IMR-90 (cell line): ENCODE results near the gene SIK2. TPM values are rescaled to one million over a fixed set of nuclear protein-coding genes. Genes with fewer than 3 reads are reported as not detected.

Experiments used
- ATAC-seq: fragments of 200-7000 bp; cut with Tn5 transposase; 2 replicates; pipeline ENCODE4 v1.9.1; 2020; ENCODE audit warnings: low read depth, mild to moderate bottlenecking, moderate library complexity
- BruUV-seq: library from RNA; stranded (reverse); fragments of 400-500 nt; replicated peaks from 2 replicates; lab custom pipeline; 2021; lab: Mats Ljungman, UMichigan
- CTCF ChIA-PET: fragments of 300-600 bp; formaldehyde crosslinking; extraction: SDS; loops from one replicate; lab custom pipeline; 2021; ENCODE audit warnings: antibody characterized with exemption; lab: Yijun Ruan, JAX
- POLR2A ChIA-PET: fragments of 300-600 bp; sonication (Branson Sonifier 250); formaldehyde crosslinking; loops from one replicate; lab custom pipeline; 2022; ENCODE audit warnings: antibody characterized with exemption; ENCODE audit not compliant: unreplicated experiment; lab: Charles Lee
- DNase-seq: peaks from one replicate; pipeline ENCODE4 v3.0.0; 2013
- H2AFZ ChIP-seq: replicated peaks from 2 replicates; pipeline ENCODE3; 2013; ENCODE audit warnings: low read length, mild to moderate bottlenecking; ENCODE audit not compliant: poor library complexity
- H2AK5ac ChIP-seq: 2 replicates; pipeline ENCODE4 v1.6.1; 2013; ENCODE audit warnings: low read depth, low read length, inconsistent platforms
- H2AK9ac ChIP-seq: replicated peaks from 2 replicates; pipeline ENCODE3; 2013; ENCODE audit warnings: mild to moderate bottlenecking, low read depth, low read length, moderate library complexity; ENCODE audit not compliant: poor library complexity
- H2BK120ac ChIP-seq: 2 replicates; pipeline ENCODE4 v1.6.1; 2013; ENCODE audit warnings: low read depth, low read length, inconsistent platforms
- H2BK15ac ChIP-seq: 3 replicates; pipeline ENCODE4 v1.6.1; 2013; ENCODE audit warnings: low read depth, low read length, inconsistent platforms
- H2BK20ac ChIP-seq: 2 replicates; pipeline ENCODE4 v1.6.1; 2013; ENCODE audit warnings: low read depth, mild to moderate bottlenecking, inconsistent platforms, low read length, moderate library complexity
- H2BK5ac ChIP-seq: 2 replicates; pipeline ENCODE4 v1.6.1; 2013; ENCODE audit warnings: mild to moderate bottlenecking, low read depth, low read length, inconsistent platforms; ENCODE audit not compliant: poor library complexity, severe bottlenecking
- H3K14ac ChIP-seq: replicated peaks from 2 replicates; pipeline ENCODE4 v1.6.1; 2013; ENCODE audit warnings: low read depth, low read length, inconsistent platforms
- H3K18ac ChIP-seq: 2 replicates; pipeline ENCODE4 v1.6.1; 2013; ENCODE audit warnings: low read depth, low read length, control low read depth
- H3K23ac ChIP-seq: 2 replicates; pipeline ENCODE4 v1.6.1; 2013; ENCODE audit warnings: low read depth, low read length, inconsistent platforms
- H3K27ac ChIP-seq: 2 replicates; pipeline ENCODE4 v1.5.1; 2013; ENCODE audit warnings: mild to moderate bottlenecking, control low read depth, low read length; ENCODE audit not compliant: insufficient read depth
- H3K27me3 ChIP-seq: 2 replicates; pipeline ENCODE4 v1.6.1; 2013; ENCODE audit warnings: low read length; ENCODE audit not compliant: control insufficient read depth, insufficient read depth
- H3K36me3 ChIP-seq: 2 replicates; pipeline ENCODE4 v1.6.1; 2013; ENCODE audit warnings: low read length, mixed read lengths; ENCODE audit not compliant: control insufficient read depth, insufficient read depth
- H3K4ac ChIP-seq: 2 replicates; pipeline ENCODE4 v1.6.1; 2013; ENCODE audit warnings: low read depth, low read length, inconsistent platforms
- H3K4me1 ChIP-seq: 2 replicates; pipeline ENCODE4 v1.6.1; 2013; ENCODE audit warnings: low read length, mixed read lengths; ENCODE audit not compliant: control insufficient read depth, insufficient read depth
- H3K4me2 ChIP-seq: 2 replicates; pipeline ENCODE4 v1.6.1; 2013; ENCODE audit warnings: low read depth, mild to moderate bottlenecking, control low read depth, low read length, moderate library complexity
- H3K4me3 ChIP-seq: 2 replicates; pipeline ENCODE4 v1.5.1; 2013; ENCODE audit warnings: low read depth, mild to moderate bottlenecking, control low read depth, low read length, moderate library complexity; ENCODE audit not compliant: insufficient read depth
- H3K56ac ChIP-seq: 2 replicates; pipeline ENCODE4 v1.6.1; 2013; ENCODE audit warnings: low read length, inconsistent platforms; ENCODE audit not compliant: insufficient read depth; ENCODE audit errors: extremely low read depth
- H3K79me1 ChIP-seq, 2 experiments: 2 replicates each; pipeline ENCODE4 v1.6.1; 2013; ENCODE audit warnings: low read length in 2 of 2, inconsistent platforms in 1 of 2, low read depth in 1 of 2
- H3K9ac ChIP-seq: 2 replicates; pipeline ENCODE4 v1.6.1; 2013; ENCODE audit warnings: low read depth, low read length, control low read depth
- H3K9me1 ChIP-seq: 2 replicates; pipeline ENCODE4 v1.6.1; 2013; ENCODE audit warnings: low read length, inconsistent platforms; ENCODE audit not compliant: insufficient read depth
- H3K9me3 ChIP-seq: 2 replicates; pipeline ENCODE4 v1.6.1; 2013; ENCODE audit warnings: low read length; ENCODE audit not compliant: control insufficient read depth, insufficient read depth
- H4K20me1 ChIP-seq: 2 replicates; pipeline ENCODE4 v1.6.1; 2013; ENCODE audit warnings: low read length, inconsistent platforms; ENCODE audit not compliant: insufficient read depth
- H4K5ac ChIP-seq: 2 replicates; pipeline ENCODE4 v1.6.1; 2013; ENCODE audit warnings: mild to moderate bottlenecking, low read depth, low read length, control low read depth
- H4K8ac ChIP-seq, 2 experiments: 2 replicates each; pipeline ENCODE4 v1.6.1; 2013; ENCODE audit warnings: low read depth in 2 of 2, low read length in 2 of 2, control low read depth in 1 of 2, inconsistent platforms in 1 of 2
- H4K91ac ChIP-seq: 2 replicates; pipeline ENCODE4 v1.6.1; 2013; ENCODE audit warnings: low read depth, low read length, inconsistent platforms; ENCODE audit not compliant: insufficient read depth
- BHLHE40 ChIP-seq: fragments of 150-350 bp; IDR thresholded peaks from 2 replicates; pipeline ENCODE4 v1.6.1; 2016; ENCODE audit warnings: mild to moderate bottlenecking, low read depth, low read length
- CEBPB ChIP-seq: IDR thresholded peaks from 2 replicates; pipeline ENCODE4 v1.6.1; 2012; ENCODE audit warnings: low read depth, low read length, improper control_type of control experiment
- FOS ChIP-seq: fragments of 150-350 bp; IDR thresholded peaks from 2 replicates; pipeline ENCODE4 v1.6.1; 2016; ENCODE audit warnings: low read depth, low read length
- MAFK ChIP-seq: IDR thresholded peaks from 2 replicates; pipeline ENCODE4 v1.6.1; 2012; ENCODE audit warnings: low read depth, low read length, improper control_type of control experiment
- MAZ ChIP-seq: IDR thresholded peaks from 2 replicates; pipeline ENCODE4 v1.6.1; 2012; ENCODE audit warnings: low read depth, mild to moderate bottlenecking, low read length, improper control_type of control experiment, moderate library complexity, borderline replicate concordance
- MXI1 ChIP-seq: IDR thresholded peaks from 2 replicates; pipeline ENCODE4 v1.6.1; 2012; ENCODE audit warnings: low read depth, mild to moderate bottlenecking, low read length, moderate library complexity, borderline replicate concordance
- NFE2L2 ChIP-seq: fragments of 150-350 bp; IDR thresholded peaks from 2 replicates; pipeline ENCODE4 v1.6.1; 2016; ENCODE audit warnings: low read depth, mild to moderate bottlenecking, low read length
- POLR2A ChIP-seq: IDR thresholded peaks from 2 replicates; pipeline ENCODE4 v1.6.1; 2012; ENCODE audit warnings: mild to moderate bottlenecking, low read depth, low read length
- RAD21 ChIP-seq: IDR thresholded peaks from 2 replicates; pipeline ENCODE4 v1.6.1; 2012; ENCODE audit warnings: low read length, improper control_type of control experiment
- RCOR1 ChIP-seq: IDR thresholded peaks from 2 replicates; pipeline ENCODE4 v1.6.1; 2012; ENCODE audit warnings: mild to moderate bottlenecking, low read length, improper control_type of control experiment; ENCODE audit not compliant: insufficient replicate concordance
- RFX5 ChIP-seq: IDR thresholded peaks from 2 replicates; pipeline ENCODE4 v1.8.0; 2012; ENCODE audit warnings: low read depth, mild to moderate bottlenecking, low read length, moderate library complexity
- SMC3 ChIP-seq: fragments of 150-350 bp; IDR thresholded peaks from 2 replicates; pipeline ENCODE4 v1.6.1; 2016; ENCODE audit warnings: low read depth, mild to moderate bottlenecking, antibody characterized with exemption, low read length, moderate library complexity
- WGBS, 2 experiments: methylation state at CpG; one replicate each; pipeline versions ENCODE4 v1.1.5 to v1.1.7; 2013; ENCODE audit warnings: missing lambda C conversion rate in 2 of 2; ENCODE audit not compliant: insufficient read length in 1 of 2; ENCODE audit errors: extremely low coverage in 2 of 2; 5-methylcytosine and 5-hydroxymethylcytosine counted together
- dilution Hi-C: fragments of 300-500 bp; cut with HindIII; formaldehyde crosslinking; loops from one replicate; pipeline ENCODE4 v1.14.3; 2018; ENCODE audit warnings: low sequenced_read_pairs; ENCODE audit not compliant: unreplicated experiment
- in situ Hi-C: fragments of 300-500 bp; cut with MboI; formaldehyde crosslinking; loops from 3 replicates; pipeline ENCODE4 v1.14.3; 2019; ENCODE audit warnings: low sequenced_read_pairs, inconsistent platforms, mixed read lengths
- intact Hi-C: fragments of 100-400 bp; cut with micrococcal nuclease; formaldehyde crosslinking; loops from 2 replicates; pipeline ENCODE4 v1.10.0; 2022
- polyA plus RNA-seq, 3 experiments: library from polyadenylated mRNA; depleted of rRNA; stranded (reverse); fragments of >200 nt; gene quantifications; 2 replicates each; pipeline ENCODE4 v1.2.3, GENCODE V29; 2012; ENCODE audit warnings: low replicate concordance in 1 of 3
- total RNA-seq: library from RNA; depleted of rRNA; stranded (reverse); fragments of >200 nt; gene quantifications from 2 replicates; pipeline ENCODE4 v1.2.3, GENCODE V29; 2012
- TF ChIP-seq, protein P1 (sequence below): fragments of 150-350 bp; IDR thresholded peaks from 2 replicates; pipeline ENCODE4 v1.6.1; 2016; ENCODE audit warnings: low read depth, mild to moderate bottlenecking, low read length, moderate library complexity, borderline replicate concordance
- TF ChIP-seq, protein P2 (sequence below): conservative IDR thresholded peaks from 2 replicates; pipeline ENCODE4 v1.5.1; 2012; ENCODE audit warnings: mild to moderate bottlenecking, low read depth, low read length, improper control_type of control experiment
- TF ChIP-seq, protein P3 (sequence below): fragments of 150-350 bp; IDR thresholded peaks from 2 replicates; pipeline ENCODE4 v1.6.1; 2017; ENCODE audit warnings: mild to moderate bottlenecking, antibody characterized with exemption, low read length, low read depth

Gene SIK2
- total and polyA plus RNA-seq, 2 of the 4 experiments (the other 2 are of a cell fraction), result 7.9 to 10.4 TPM

DNA sequence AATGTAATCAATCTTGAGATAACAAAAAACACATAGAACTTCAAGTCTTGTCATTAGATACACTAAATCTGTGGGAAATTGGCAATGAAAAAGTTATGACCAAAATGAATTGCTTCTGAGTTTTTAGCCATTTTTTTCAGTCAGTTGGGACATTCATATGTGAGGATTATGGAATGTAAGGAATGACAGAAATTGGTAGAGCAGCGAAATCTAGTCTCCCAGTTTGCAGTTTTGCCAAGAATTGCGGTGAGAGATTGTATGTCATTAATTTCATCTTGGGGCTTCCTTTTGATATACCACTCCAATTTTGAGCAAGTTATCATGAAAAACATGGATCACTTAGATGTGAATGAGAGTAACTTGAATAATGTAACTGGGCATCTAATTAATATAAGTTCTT lies 49.9 kb downstream of the SIK2 start:
- BruUV-seq, result no TSS peak
- Histone ChIP-seq H3K18ac (no peak overlapping the region), H3K4me3 (no peak overlapping the region), H3K4me2 (no peak overlapping the region), H3K14ac (no peak overlapping the region), H3K27me3 (no peaks in the 10 kb centered on the region), H4K8ac (no peak overlapping the region), H4K91ac (no peak overlapping the region), H3K23ac (no peak overlapping the region), H3K4ac (no peak overlapping the region), H3K4me1 (peaks cover 3% of the 10 kb centered on the region; the same call in 1 of the 2 replicates), H2AK9ac (no peak overlapping the region), H2BK15ac (no peak overlapping the region), H3K9ac (no peak overlapping the region), H3K56ac (no peak overlapping the region), H2AFZ (no peak overlapping the region), H4K20me1 (peaks cover 6% of the 10 kb centered on the region; the same call in 1 of the 2 replicates), H3K9me3 (no peaks in the 10 kb centered on the region), H3K9me1 (peaks cover 3% of the 10 kb centered on the region), H2BK120ac (no peak overlapping the region), H2BK5ac (no peak overlapping the region), H4K5ac (no peak overlapping the region), H3K79me1 (peaks cover 12 to 41% of the 10 kb centered on the region in 2 experiments), H2AK5ac (no peak overlapping the region), H3K27ac (no peak overlapping the region), H2BK20ac (no peak overlapping the region), H3K36me3 (peaks cover 7% of the 10 kb centered on the region; the same call in 1 of the 2 replicates)
- CTCF ChIA-PET, result no interaction called here
- in situ Hi-C loops (no loop called here), dilution Hi-C loops (no loop called here), intact Hi-C loops (loop anchor here (5.0 kb wide), 1 partner anchor 40 kb away; no protein-coding TSS in a partner anchor)
- no CpG with 5 or more reads among the region's 2 CpGs for WGBS, 2 experiments
- TF ChIP-seq RFX5 (no peak), MAFK (no peak), RCOR1 (no peak), SMC3 (no peak), POLR2A (no peak), MXI1 (no peak), CEBPB (no peak), FOS (no peak), BHLHE40 (no peak), RAD21 (no peak), MAZ (no peak), NFE2L2 (no peak)
- TF ChIP-seq, protein P1, sequence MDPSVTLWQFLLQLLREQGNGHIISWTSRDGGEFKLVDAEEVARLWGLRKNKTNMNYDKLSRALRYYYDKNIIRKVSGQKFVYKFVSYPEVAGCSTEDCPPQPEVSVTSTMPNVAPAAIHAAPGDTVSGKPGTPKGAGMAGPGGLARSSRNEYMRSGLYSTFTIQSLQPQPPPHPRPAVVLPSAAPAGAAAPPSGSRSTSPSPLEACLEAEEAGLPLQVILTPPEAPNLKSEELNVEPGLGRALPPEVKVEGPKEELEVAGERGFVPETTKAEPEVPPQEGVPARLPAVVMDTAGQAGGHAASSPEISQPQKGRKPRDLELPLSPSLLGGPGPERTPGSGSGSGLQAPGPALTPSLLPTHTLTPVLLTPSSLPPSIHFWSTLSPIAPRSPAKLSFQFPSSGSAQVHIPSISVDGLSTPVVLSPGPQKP, result no peak
- TF ChIP-seq, protein P2, sequence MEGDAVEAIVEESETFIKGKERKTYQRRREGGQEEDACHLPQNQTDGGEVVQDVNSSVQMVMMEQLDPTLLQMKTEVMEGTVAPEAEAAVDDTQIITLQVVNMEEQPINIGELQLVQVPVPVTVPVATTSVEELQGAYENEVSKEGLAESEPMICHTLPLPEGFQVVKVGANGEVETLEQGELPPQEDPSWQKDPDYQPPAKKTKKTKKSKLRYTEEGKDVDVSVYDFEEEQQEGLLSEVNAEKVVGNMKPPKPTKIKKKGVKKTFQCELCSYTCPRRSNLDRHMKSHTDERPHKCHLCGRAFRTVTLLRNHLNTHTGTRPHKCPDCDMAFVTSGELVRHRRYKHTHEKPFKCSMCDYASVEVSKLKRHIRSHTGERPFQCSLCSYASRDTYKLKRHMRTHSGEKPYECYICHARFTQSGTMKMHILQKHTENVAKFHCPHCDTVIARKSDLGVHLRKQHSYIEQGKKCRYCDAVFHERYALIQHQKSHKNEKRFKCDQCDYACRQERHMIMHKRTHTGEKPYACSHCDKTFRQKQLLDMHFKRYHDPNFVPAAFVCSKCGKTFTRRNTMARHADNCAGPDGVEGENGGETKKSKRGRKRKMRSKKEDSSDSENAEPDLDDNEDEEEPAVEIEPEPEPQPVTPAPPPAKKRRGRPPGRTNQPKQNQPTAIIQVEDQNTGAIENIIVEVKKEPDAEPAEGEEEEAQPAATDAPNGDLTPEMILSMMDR, result no peak
- TF ChIP-seq, protein P3, sequence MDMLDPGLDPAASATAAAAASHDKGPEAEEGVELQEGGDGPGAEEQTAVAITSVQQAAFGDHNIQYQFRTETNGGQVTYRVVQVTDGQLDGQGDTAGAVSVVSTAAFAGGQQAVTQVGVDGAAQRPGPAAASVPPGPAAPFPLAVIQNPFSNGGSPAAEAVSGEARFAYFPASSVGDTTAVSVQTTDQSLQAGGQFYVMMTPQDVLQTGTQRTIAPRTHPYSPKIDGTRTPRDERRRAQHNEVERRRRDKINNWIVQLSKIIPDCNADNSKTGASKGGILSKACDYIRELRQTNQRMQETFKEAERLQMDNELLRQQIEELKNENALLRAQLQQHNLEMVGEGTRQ, result no peak
- ATAC-seq (no peak), DNase-seq (no peak)
- POLR2A ChIA-PET, result no interaction called here
